Mesenchymal stem cell (in vitro differentiated cells and primary cell): ENCODE data around the gene C3orf20.

Source experiments
- DNase-seq: peaks from one replicate; pipeline ENCODE4 v3.0.0-alpha.2; 2013
- H2AFZ ChIP-seq: one replicate; pipeline ENCODE4 v1.6.1; 2013; ENCODE audit warnings: low read depth, mild to moderate bottlenecking, control low read depth, inconsistent platforms, low read length, moderate library complexity
- H2AK5ac ChIP-seq: 2 replicates; pipeline ENCODE4 v1.6.1; 2013; ENCODE audit warnings: low read length, moderate library complexity, mild to moderate bottlenecking, inconsistent platforms; ENCODE audit not compliant: severe bottlenecking
- H2BK120ac ChIP-seq: one replicate; pipeline ENCODE4 v1.6.1; 2013; ENCODE audit warnings: low read depth, mild to moderate bottlenecking, inconsistent platforms, low read length, moderate library complexity
- H2BK12ac ChIP-seq, 2 experiments: one replicate each; pipeline ENCODE4 v1.6.1; 2013; ENCODE audit warnings: inconsistent platforms in 2 of 2, low read length in 2 of 2, mild to moderate bottlenecking in 2 of 2, moderate library complexity in 2 of 2, control low read depth in 1 of 2
- H2BK15ac ChIP-seq: one replicate; pipeline ENCODE4 v1.6.1; 2013; ENCODE audit warnings: mild to moderate bottlenecking, low read depth, inconsistent platforms; ENCODE audit not compliant: poor library complexity, severe bottlenecking
- H2BK5ac ChIP-seq: 2 replicates; pipeline ENCODE4 v1.6.1; 2013; ENCODE audit warnings: low read depth, mild to moderate bottlenecking, low read length, control low read depth, inconsistent platforms; ENCODE audit not compliant: poor library complexity, severe bottlenecking
- H3K14ac ChIP-seq, 2 experiments: one replicate each; pipeline ENCODE4 v1.6.1; 2013; ENCODE audit warnings: inconsistent platforms in 2 of 2, low read length in 2 of 2, control low read depth in 1 of 2, mild to moderate bottlenecking in 1 of 2, moderate library complexity in 1 of 2
- H3K18ac ChIP-seq, 2 experiments: one replicate each; pipeline ENCODE4 v1.6.1; 2013; ENCODE audit warnings: inconsistent platforms in 2 of 2, low read length in 2 of 2, control low read depth in 1 of 2, low read depth in 1 of 2, mild to moderate bottlenecking in 1 of 2
- H3K23ac ChIP-seq, 2 experiments: one replicate each; pipeline ENCODE4 v1.6.1; 2013; ENCODE audit warnings: inconsistent platforms in 2 of 2, low read length in 2 of 2, mild to moderate bottlenecking in 2 of 2, moderate library complexity in 2 of 2, control low read depth in 1 of 2
- H3K27ac ChIP-seq: 2 replicates; pipeline ENCODE4 v1.5.1; 2013; ENCODE audit warnings: mild to moderate bottlenecking, moderate library complexity, low read length, control low read depth, inconsistent platforms; ENCODE audit not compliant: poor library complexity, severe bottlenecking
- H3K27me3 ChIP-seq, 2 experiments: 2 replicates each; pipeline versions ENCODE4 v1.6.1 to v1.7.0; 2013; ENCODE audit warnings: low read length in 2 of 2, mild to moderate bottlenecking in 2 of 2, moderate library complexity in 2 of 2, control low read depth in 1 of 2, inconsistent platforms in 1 of 2; ENCODE audit not compliant: control insufficient read depth in 1 of 2, insufficient read depth in 1 of 2
- H3K36me3 ChIP-seq, 2 experiments: 2 replicates each; pipeline versions ENCODE4 v1.6.1 to v1.7.0; 2013; ENCODE audit warnings: low read length in 2 of 2, control low read depth in 1 of 2, inconsistent platforms in 1 of 2, low read depth in 1 of 2, mild to moderate bottlenecking in 1 of 2; ENCODE audit not compliant: insufficient read depth in 2 of 2, control insufficient read depth in 1 of 2
- H3K4ac ChIP-seq, 2 experiments: one replicate each; pipeline ENCODE4 v1.6.1; 2013; ENCODE audit warnings: inconsistent platforms in 2 of 2, low read length in 2 of 2, mild to moderate bottlenecking in 2 of 2, moderate library complexity in 2 of 2, control low read depth in 1 of 2, low read depth in 1 of 2
- H3K4me1 ChIP-seq: 2 replicates; pipeline ENCODE4 v1.6.1; 2013; ENCODE audit warnings: low read depth, low read length, control low read depth; ENCODE audit not compliant: control insufficient read depth, insufficient read depth
- H3K4me2 ChIP-seq: 2 replicates; pipeline ENCODE4 v1.6.1; 2013; ENCODE audit warnings: low read length, mild to moderate bottlenecking, inconsistent platforms; ENCODE audit not compliant: poor library complexity, severe bottlenecking
- H3K4me3 ChIP-seq, 2 experiments: 2 replicates each; pipeline versions ENCODE4 v1.5.1 to v1.7.0; 2013; ENCODE audit warnings: low read length in 2 of 2, mild to moderate bottlenecking in 2 of 2, control low read depth in 1 of 2, low read depth in 1 of 2; ENCODE audit not compliant: insufficient read depth in 1 of 2
- H3K79me1 ChIP-seq: replicated peaks from 2 replicates; pipeline ENCODE4 v1.6.1; 2013; ENCODE audit warnings: mild to moderate bottlenecking, control low read depth, low read length, inconsistent platforms; ENCODE audit not compliant: poor library complexity, severe bottlenecking
- H3K9ac ChIP-seq: 2 replicates; pipeline ENCODE4 v1.7.0; 2013; ENCODE audit warnings: mild to moderate bottlenecking, low read length, moderate library complexity
- H3K9me3 ChIP-seq: 2 replicates; pipeline ENCODE4 v1.7.0; 2013; ENCODE audit warnings: mild to moderate bottlenecking, low read length; ENCODE audit not compliant: control insufficient read depth
- H4K8ac ChIP-seq: one replicate; pipeline ENCODE4 v1.6.1; 2013; ENCODE audit warnings: inconsistent platforms, mild to moderate bottlenecking, low read length, moderate library complexity
- H4K91ac ChIP-seq: one replicate; pipeline ENCODE4 v1.6.1; 2013; ENCODE audit warnings: mild to moderate bottlenecking, low read length, inconsistent platforms
- WGBS: methylation state at CpG from one replicate; pipeline ENCODE4 v1.1.7; 2013; ENCODE audit warnings: mixed read lengths; 5-methylcytosine and 5-hydroxymethylcytosine counted together

The C3orf20 gene

GRCh38 chr3:14680716-14681115 is 5.8 kb downstream of the C3orf20 start:
- 87% methylated on average over 2 of the region's 2 CpGs for WGBS
- H2AK5ac ChIP-seq, result no peak overlapping the region
- peaks cover 1% of the 10 kb centered on the region for H3K79me1 ChIP-seq
- DNase-seq, result no peak
- H4K91ac ChIP-seq, result no peak overlapping the region
- no peak overlapping the region for H2AFZ ChIP-seq
- H3K4me1 ChIP-seq, result no peaks in the 10 kb centered on the region
- H4K8ac ChIP-seq, result no peak overlapping the region
- H3K18ac ChIP-seq, result no peak overlapping the region
- H2BK5ac ChIP-seq, result no peak overlapping the region
- H2BK120ac ChIP-seq, result no peak overlapping the region
- H3K9me3 ChIP-seq, result peaks cover 5% of the 10 kb centered on the region
- no peak overlapping the region for H3K9ac ChIP-seq
- H3K4me3 ChIP-seq, result no peak overlapping the region
- H2BK12ac ChIP-seq, result no peak overlapping the region
- H3K36me3 ChIP-seq, result peaks cover 2 to 5% of the 10 kb centered on the region in 2 experiments
- H3K23ac ChIP-seq, result no peak overlapping the region
- H3K27me3 ChIP-seq, result no peaks in the 10 kb centered on the region
- H2BK15ac ChIP-seq, result no peak overlapping the region
- H3K4me2 ChIP-seq, result no peak overlapping the region
- no peak overlapping the region for H3K14ac ChIP-seq
- no peak overlapping the region for H3K27ac ChIP-seq
- H3K4ac ChIP-seq, result no peak overlapping the region

GRCh38 chr3:14684447-14684846 is 9.5 kb downstream of the C3orf20 start:
- Histone ChIP-seq H3K4ac (no peak overlapping the region), H2BK12ac (no peak overlapping the region), H3K9me3 (peaks cover 5% of the 10 kb centered on the region), H3K27me3 (no peaks in the 10 kb centered on the region), H3K4me2 (no peak overlapping the region), H3K79me1 (no peaks in the 10 kb centered on the region), H2BK15ac (no peak overlapping the region), H3K23ac (no peak overlapping the region), H3K4me1 (no peaks in the 10 kb centered on the region), H2BK120ac (no peak overlapping the region), H3K14ac (no peak overlapping the region), H2BK5ac (no peak overlapping the region), H3K4me3 (no peak overlapping the region), H4K8ac (no peak overlapping the region), H3K9ac (no peak overlapping the region), H3K36me3 (peaks cover 0 to 2% of the 10 kb centered on the region in 2 experiments), H3K18ac (no peak overlapping the region), H4K91ac (no peak overlapping the region), H2AK5ac (no peak overlapping the region), H3K27ac (no peak overlapping the region), H2AFZ (no peak overlapping the region)
- no peak for DNase-seq
- WGBS, result 88% methylated on average over 4 of the region's 4 CpGs

GRCh38 chr3:14685179-14685578 is 10.2 kb downstream of the C3orf20 start:
- H4K8ac ChIP-seq, result no peak overlapping the region
- no peak for DNase-seq
- no peak overlapping the region for H2AK5ac ChIP-seq
- H2BK5ac ChIP-seq, result no peak overlapping the region
- H3K36me3 ChIP-seq, result peaks cover 0 to 2% of the 10 kb centered on the region in 2 experiments
- no peak overlapping the region for H3K4me3 ChIP-seq
- H3K14ac ChIP-seq, result no peak overlapping the region
- peaks cover 0 to under 1% of the 10 kb centered on the region in 2 experiments for H3K27me3 ChIP-seq
- no peak overlapping the region for H4K91ac ChIP-seq
- H3K4me1 ChIP-seq, result no peaks in the 10 kb centered on the region
- peaks cover under 1% of the 10 kb centered on the region for H3K9me3 ChIP-seq
- no peak overlapping the region for H2BK15ac ChIP-seq
- H2BK12ac ChIP-seq, result no peak overlapping the region
- no peaks in the 10 kb centered on the region for H3K79me1 ChIP-seq
- H2BK120ac ChIP-seq, result no peak overlapping the region
- no peak overlapping the region for H3K9ac ChIP-seq
- no peak overlapping the region for H3K27ac ChIP-seq
- no CpG with 5 or more reads among the region's 4 CpGs for WGBS
- no peak overlapping the region for H3K23ac ChIP-seq
- H3K4me2 ChIP-seq, result no peak overlapping the region
- H3K4ac ChIP-seq, result no peak overlapping the region
- no peak overlapping the region for H2AFZ ChIP-seq
- H3K18ac ChIP-seq, result no peak overlapping the region

GRCh38 chr3:14687360-14687759 is 12.4 kb downstream of the C3orf20 start:
- Histone ChIP-seq H2AK5ac (no peak overlapping the region), H2AFZ (no peak overlapping the region), H2BK12ac (no peak overlapping the region), H3K14ac (no peak overlapping the region), H3K9ac (no peak overlapping the region), H3K27ac (no peak overlapping the region), H4K8ac (no peak overlapping the region), H3K23ac (no peak overlapping the region), H3K9me3 (peaks cover 2% of the 10 kb centered on the region), H3K18ac (no peak overlapping the region), H2BK15ac (no peak overlapping the region), H3K79me1 (no peaks in the 10 kb centered on the region), H4K91ac (peak overlapping the region; percentile 30), H3K4me2 (no peak overlapping the region), H3K4me1 (no peaks in the 10 kb centered on the region), H3K27me3 (peaks cover 5 to 11% of the 10 kb centered on the region in 2 experiments), H3K4ac (no peak overlapping the region), H3K36me3 (peaks cover 0 to 2% of the 10 kb centered on the region in 2 experiments), H3K4me3 (no peak overlapping the region), H2BK5ac (no peak overlapping the region), H2BK120ac (no peak overlapping the region)
- 51% methylated on average over 3 of the region's 3 CpGs for WGBS
- no peak for DNase-seq
